HG03039 (cell line): Measurements from ENCODE around the gene DHRS3.
"Not testable (repeated sequence)": the region's sequence is repeated elsewhere in the genome, so short reads cannot be mapped to it uniquely, and the experiment has no call there.

Source experiments
- ATAC-seq: cut with Tn5 transposase; IDR thresholded peaks from one replicate; pipeline ENCODE4 v1.9.1; 2021; ENCODE audit warnings: mild to moderate bottlenecking, moderate library complexity; ENCODE audit not compliant: unreplicated experiment

The DHRS3 gene

DNA sequence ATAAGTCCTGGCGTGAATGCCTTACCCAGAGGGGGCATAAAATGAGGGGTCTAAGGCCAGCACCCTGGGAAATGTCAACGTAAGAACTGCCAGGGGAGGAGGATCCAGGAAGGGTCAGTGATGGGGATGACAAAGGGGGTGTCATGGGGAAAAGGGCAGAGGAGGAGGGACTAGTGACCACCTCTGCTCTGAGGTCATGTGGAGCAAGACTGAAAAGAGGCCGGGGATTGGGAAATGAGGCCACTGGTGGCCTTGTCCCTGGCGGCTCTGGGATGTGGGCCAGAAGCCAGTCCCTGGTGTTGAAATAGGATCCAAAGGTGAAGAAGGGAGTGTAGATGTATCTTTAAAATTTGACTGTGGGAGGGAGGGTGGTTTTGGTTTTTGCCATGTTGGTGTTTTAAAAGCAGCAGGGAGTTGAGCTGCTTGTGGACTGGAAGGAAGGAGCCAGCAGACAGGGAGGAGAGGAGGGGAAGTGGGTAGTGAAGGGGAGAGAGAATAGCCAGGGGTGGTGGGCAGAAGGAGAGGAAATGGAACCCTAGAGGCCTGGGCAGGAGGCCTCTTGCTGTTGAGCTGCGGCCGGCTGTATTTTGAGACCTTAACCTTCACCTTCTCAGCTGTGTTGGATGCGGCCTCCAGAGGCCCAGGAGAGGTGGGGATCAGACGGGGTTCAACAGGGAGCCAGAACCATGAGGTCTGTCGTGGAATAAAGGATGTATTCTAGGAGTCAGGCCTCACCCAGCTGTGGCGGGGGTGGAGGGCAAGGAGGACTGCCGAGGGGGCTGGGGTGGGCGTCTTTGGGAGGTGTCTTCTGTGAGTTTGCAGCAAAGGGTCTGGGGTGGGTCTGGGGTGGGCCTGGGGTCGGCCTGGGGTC, 92.5 kb downstream of the DHRS3 start:
- ATAC-seq = no peak

DNA sequence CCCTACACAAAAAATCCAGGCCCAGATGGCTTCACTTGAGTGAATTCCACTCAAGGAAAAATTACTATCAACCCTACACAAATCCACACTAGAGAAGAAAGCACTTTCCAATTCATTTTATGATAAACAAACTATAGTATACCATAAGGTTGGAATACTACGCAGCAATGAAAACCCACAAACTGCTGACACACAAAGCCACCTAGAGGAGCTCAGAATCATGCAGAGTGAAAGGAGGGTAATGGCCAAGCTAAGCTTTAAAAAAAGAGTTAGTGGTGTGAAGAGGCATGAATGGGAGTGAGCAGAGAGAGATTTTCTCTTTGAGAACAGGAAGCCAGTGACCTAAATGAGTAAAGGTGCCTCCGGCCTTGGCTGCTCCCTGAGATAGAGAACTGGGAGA, 93.7 kb downstream of the DHRS3 start:
- no peak for ATAC-seq

DNA sequence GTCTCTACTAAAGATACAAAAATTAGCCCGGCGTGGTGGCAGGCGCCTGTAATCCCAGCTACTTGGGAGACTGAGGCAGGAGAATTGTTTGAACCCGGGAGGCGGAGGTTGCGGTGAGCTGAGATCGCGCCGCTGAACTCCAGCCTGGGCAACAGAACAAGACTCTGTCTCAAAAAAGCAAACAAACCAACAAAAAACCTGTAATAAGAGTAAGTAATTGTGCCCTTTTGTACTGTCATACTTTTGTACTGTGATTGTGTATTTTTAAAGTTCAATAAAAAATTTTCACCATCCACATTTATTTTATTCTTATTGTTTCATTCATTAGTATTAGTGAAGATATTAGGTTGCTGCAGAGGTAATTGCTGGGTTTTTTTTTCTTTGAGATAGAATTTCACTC, 95.2 kb downstream of the DHRS3 start:
- not testable (repeated sequence) for ATAC-seq

DNA sequence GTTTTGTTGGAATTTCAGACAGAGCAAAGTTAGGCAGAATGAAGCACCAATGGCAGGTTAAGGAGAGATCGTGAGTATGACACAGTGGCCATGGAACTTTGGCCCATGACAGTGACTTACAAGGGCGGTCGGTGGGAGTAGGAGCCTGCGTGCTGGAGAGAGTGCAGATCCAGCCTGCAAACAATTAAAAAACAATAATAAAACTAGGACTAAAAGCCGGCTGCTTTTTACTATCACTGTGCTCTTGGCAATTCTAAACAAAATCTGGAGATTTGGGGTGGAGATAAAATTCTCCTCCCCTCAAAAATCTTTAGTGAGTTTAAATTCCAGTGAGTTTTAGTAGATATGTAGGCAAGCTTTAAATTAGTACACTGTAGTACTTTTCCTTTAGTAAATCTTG, 96.9 kb downstream of the DHRS3 start:
- no peak for ATAC-seq

DNA sequence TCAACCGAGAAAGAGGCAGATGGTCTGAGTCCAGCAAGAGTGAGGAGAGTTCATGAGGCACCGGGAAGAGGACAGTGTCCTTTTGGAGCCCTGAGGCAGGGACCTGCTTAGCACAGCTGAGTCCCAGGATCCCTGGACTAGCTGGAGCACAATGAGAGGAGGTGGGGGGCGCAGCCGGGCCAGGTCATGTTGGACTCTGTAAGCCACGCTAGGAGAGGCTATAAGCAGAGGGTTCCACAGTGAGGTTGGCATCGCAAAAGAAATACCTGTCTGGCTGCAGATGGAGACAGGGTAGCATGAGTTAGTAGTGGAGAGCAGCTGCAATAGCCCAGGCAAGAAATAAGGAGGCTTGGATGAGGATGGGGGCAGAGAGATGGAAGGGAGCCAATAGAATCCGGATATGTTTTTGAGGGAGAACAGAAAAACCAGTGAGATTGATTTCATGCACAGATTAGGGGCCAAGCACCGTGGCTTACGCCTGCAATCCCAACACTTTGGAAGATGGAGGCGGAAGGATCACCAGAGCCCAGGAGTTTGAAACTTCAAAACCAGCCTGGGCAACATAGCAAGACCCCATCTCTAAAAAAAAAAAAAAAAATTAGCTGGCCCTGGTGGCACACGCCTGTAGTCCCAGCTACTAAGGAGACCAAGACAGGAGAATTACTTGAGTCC, 98.2 kb downstream of the DHRS3 start:
- no peak for ATAC-seq

DNA sequence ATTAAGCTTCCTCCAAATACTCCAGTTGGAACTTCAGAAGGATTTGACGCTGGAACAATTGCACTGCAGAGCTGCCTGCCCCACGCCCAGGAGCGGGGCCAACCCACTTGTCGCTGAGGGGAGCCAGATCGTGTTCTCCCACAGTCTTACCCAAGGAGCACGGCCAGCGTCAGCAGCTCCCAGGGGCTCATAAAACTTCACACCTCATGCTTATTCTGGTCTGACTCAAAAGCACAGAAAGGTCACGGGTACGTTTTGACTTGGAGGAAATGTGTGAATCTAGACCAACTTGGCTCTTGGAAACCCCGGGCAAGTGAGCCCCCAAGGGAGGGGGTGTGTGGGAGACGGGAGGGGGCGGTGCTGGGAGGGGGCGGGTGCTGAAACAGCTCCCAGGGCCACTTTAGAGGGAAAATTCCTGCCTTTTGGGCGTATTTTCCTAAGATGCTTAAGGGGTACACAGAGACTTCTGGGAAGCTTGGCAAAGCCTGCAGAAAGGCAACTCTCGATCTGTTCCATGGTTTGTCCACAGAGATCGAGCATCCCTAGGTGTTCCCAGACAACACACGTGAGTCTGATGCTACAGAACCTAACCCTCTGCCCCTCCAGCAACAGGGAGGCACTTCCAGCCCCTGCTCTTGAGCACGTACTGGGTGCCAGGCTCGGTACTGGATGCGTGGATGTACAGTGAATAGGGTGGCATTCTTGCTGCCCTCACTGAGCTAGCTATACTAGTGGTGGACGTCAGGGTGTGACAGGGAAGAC, 98.9 kb downstream of the DHRS3 start:
- no peak for ATAC-seq
